HepG2 (cell line): ENCODE measurements around the gene GCSAM. TPM values are rescaled to one million over a fixed set of nuclear protein-coding genes. Genes with fewer than 3 reads are reported as not detected.

Experiments used
- ATAC-seq: fragments of 200-7000 bp; cut with Tn5 transposase; 3 replicates; pipeline ENCODE4 v1.9.1; 2020; ENCODE audit warnings: mild to moderate bottlenecking, moderate library complexity
- BruUV-seq: library from RNA; stranded (reverse); fragments of 400-500 nt; replicated peaks from 2 replicates; lab custom pipeline; 2021; lab: Mats Ljungman, UMichigan
- CTCF ChIA-PET: fragments of 300-600 bp; formaldehyde crosslinking; extraction: SDS; loops from one replicate; lab custom pipeline; 2021; ENCODE audit warnings: low total read pairs, inconsistent platforms, low intra/inter-chr PET ratio; lab: Yijun Ruan, JAX
- POLR2A ChIA-PET: fragments of 350-600 bp; sonication (Branson Sonifier 250); formaldehyde crosslinking; loops from one replicate; lab custom pipeline; 2020; ENCODE audit warnings: antibody characterized with exemption, inconsistent platforms; lab: Yijun Ruan, JAX
- DNase-seq: peaks from one replicate; pipeline ENCODE4 v3.0.0-alpha.2; 2015; ENCODE audit warnings: low spot score
- FAIRE-seq: peaks from 3 replicates; lab custom pipeline; 2011; peaks lifted over from hg19 to GRCh38; lab: Jason Lieb, UNC
- H2AFZ ChIP-seq: one replicate; pipeline ENCODE4 v1.6.1; 2011; ENCODE audit warnings: low read length, inconsistent platforms
- H3K27ac ChIP-seq: fragments of 300-600 bp; 3 replicates; pipeline ENCODE4 v1.8.0; 2011; ENCODE audit warnings: mixed run types, mild to moderate bottlenecking, mixed read lengths, low read length, inconsistent platforms; ENCODE audit not compliant: insufficient read depth; ENCODE audit errors: extremely low read length
- H3K27me3 ChIP-seq, 2 experiments: fragments of 200-600 bp in 1 of 2; 2 replicates in 1 of 2; 3 replicates in 1 of 2; pipeline versions ENCODE4 v1.6.0 to v1.8.0; 2011; ENCODE audit warnings: low read length in 2 of 2, mild to moderate bottlenecking in 2 of 2, moderate library complexity in 2 of 2, inconsistent platforms in 1 of 2; ENCODE audit not compliant: insufficient read depth in 2 of 2, control insufficient read depth in 1 of 2
- H3K36me3 ChIP-seq, 2 experiments: fragments of 200-600 bp in 1 of 2; replicated peaks in 1 of 2; 2 replicates in 1 of 2; 3 replicates in 1 of 2; pipeline versions ENCODE4 v1.5.1 to v1.8.0; 2011; ENCODE audit warnings: low read length in 2 of 2, inconsistent platforms in 1 of 2; ENCODE audit not compliant: insufficient read depth in 2 of 2, control insufficient read depth in 1 of 2
- H3K4me1 ChIP-seq: 2 replicates; pipeline ENCODE4 v1.5.1; 2012; ENCODE audit warnings: low read length, inconsistent platforms; ENCODE audit not compliant: insufficient read depth
- H3K4me2 ChIP-seq: 2 replicates; pipeline ENCODE4 v1.6.0; 2011; ENCODE audit warnings: low read depth, low read length, inconsistent platforms
- H3K4me3 ChIP-seq, 3 experiments: fragments of 200-600 bp in 1 of 3; sonication (generic), shearing (Covaris generic) in 1 of 3; replicated peaks in 1 of 3; 2 replicates each; pipeline ENCODE4 v1.5.1; 2011 to 2016; ENCODE audit warnings: low read length in 3 of 3, inconsistent platforms in 2 of 3, low read depth in 2 of 3, mild to moderate bottlenecking in 2 of 3, control low read depth in 1 of 3, mixed read lengths in 1 of 3; ENCODE audit not compliant: insufficient read depth in 1 of 3
- H3K79me2 ChIP-seq: one replicate; pipeline ENCODE4 v1.6.1; 2011; ENCODE audit warnings: low read length, inconsistent platforms; ENCODE audit not compliant: insufficient read depth
- H3K9ac ChIP-seq: 2 replicates; pipeline ENCODE4 v1.6.0; 2011; ENCODE audit warnings: mild to moderate bottlenecking, low read depth, low read length, inconsistent platforms; ENCODE audit not compliant: insufficient read depth
- H3K9me3 ChIP-seq: 2 replicates; pipeline ENCODE4 v1.5.1; 2012; ENCODE audit warnings: mild to moderate bottlenecking, low read length
- H4K20me1 ChIP-seq: 2 replicates; pipeline ENCODE4 v1.6.0; 2011; ENCODE audit warnings: inconsistent platforms, mild to moderate bottlenecking, low read length, moderate library complexity; ENCODE audit not compliant: insufficient read depth
- CHD2 ChIP-seq: IDR thresholded peaks from 2 replicates; pipeline ENCODE4 v1.6.1; 2011; ENCODE audit warnings: low read depth, low read length, improper control_type of control experiment
- MED1 ChIP-seq: sonication (generic); formaldehyde crosslinking; IDR thresholded peaks from 2 replicates; pipeline ENCODE4 v1.4.0; 2020; ENCODE audit warnings: missing genetic modification reagents
- MZF1 ChIP-seq: sonication (generic); formaldehyde crosslinking; IDR thresholded peaks from 2 replicates; pipeline ENCODE4 v1.8.1; 2023; ENCODE audit warnings: mild to moderate bottlenecking, missing genetic modification reagents, borderline replicate concordance
- NKX3-1 ChIP-seq: sonication (generic); formaldehyde crosslinking; IDR thresholded peaks from 2 replicates; pipeline ENCODE4 v1.5.0; 2020; ENCODE audit warnings: missing genetic modification reagents
- RBAK ChIP-seq: sonication (generic); formaldehyde crosslinking; IDR thresholded peaks from 2 replicates; pipeline ENCODE4 v1.5.1; 2020; ENCODE audit warnings: mild to moderate bottlenecking, missing genetic modification reagents
- ZBTB33 ChIP-seq: sonication (generic); formaldehyde crosslinking; IDR thresholded peaks from 2 replicates; pipeline ENCODE4 v1.4.0; 2020; ENCODE audit warnings: missing genetic modification reagents
- ZNF503 ChIP-seq: sonication (generic); formaldehyde crosslinking; IDR thresholded peaks from 2 replicates; pipeline ENCODE4 v1.4.0; 2020; ENCODE audit warnings: missing genetic modification reagents
- ZNF543 ChIP-seq: sonication (generic); formaldehyde crosslinking; IDR thresholded peaks from 2 replicates; pipeline ENCODE4 v1.4.0; 2020; ENCODE audit warnings: mild to moderate bottlenecking, missing genetic modification reagents
- ZNF850 ChIP-seq: sonication (generic); formaldehyde crosslinking; conservative IDR thresholded peaks from 2 replicates; pipeline ENCODE4 v1.9.0; 2021; ENCODE audit warnings: mild to moderate bottlenecking, missing genetic modification reagents
- ZSCAN25 ChIP-seq: sonication (generic); formaldehyde crosslinking; IDR thresholded peaks from 2 replicates; pipeline ENCODE4 v1.8.0; 2022; ENCODE audit warnings: mild to moderate bottlenecking, missing genetic modification reagents
- ZSCAN30 ChIP-seq: sonication (generic); formaldehyde crosslinking; IDR thresholded peaks from 2 replicates; pipeline ENCODE4 v1.5.0; 2020; ENCODE audit warnings: mild to moderate bottlenecking, missing genetic modification reagents
- WGBS: methylation state at CpG from one replicate; pipeline ENCODE4 v1.1.6; 2017; ENCODE audit warnings: low lambda C conversion rate; 5-methylcytosine and 5-hydroxymethylcytosine counted together
- in situ Hi-C: cut with HindIII; loops from 2 replicates; pipeline ENCODE4 v1.10.0; 2017; ENCODE audit warnings: low pct_unique_long_range_greater_than_20kb; ENCODE audit not compliant: extremely low pct_ligation_motif_present
- intact Hi-C: fragments of 100-400 bp; cut with micrococcal nuclease; formaldehyde crosslinking; loops from one replicate; pipeline ENCODE4 v1.10.0; 2022; ENCODE audit not compliant: unreplicated experiment
- polyA plus RNA-seq, 8 experiments: library from polyadenylated mRNA; depleted of rRNA in 3 of 8; stranded (reverse) in 7 of 8; unstranded in 1 of 8; fragments of >200 nt; fragmentation: Illumina TruSeq in 4 of 8; extraction: Trizol in 4 of 8; gene quantifications; 2 replicates each; pipeline versions ENCODE4 v1.2.1 to v1.2.3, GENCODE V29; 2011 to 2016; ENCODE audit warnings: low read depth in 4 of 8, missing spikeins in 1 of 8, mixed read lengths in 1 of 8; ENCODE audit not compliant: insufficient read depth in 1 of 8
- total RNA-seq, 5 experiments: library from RNA; depleted of rRNA; stranded (reverse); fragments of >200 nt; fragmentation: Illumina TruSeq; extraction: Trizol; gene quantifications; 2 replicates each; pipeline ENCODE4 v1.2.3, GENCODE V29; 2016; ENCODE audit warnings: low read depth in 1 of 5
- TF ChIP-seq, protein P1 (sequence below): sonication (generic); formaldehyde crosslinking; IDR thresholded peaks from 2 replicates; pipeline ENCODE4 v1.8.0; 2022; ENCODE audit warnings: mild to moderate bottlenecking, missing genetic modification reagents, moderate library complexity

The GCSAM gene
- total and polyA plus RNA-seq, 2 of the 13 experiments (the other 11 are each of a cell fraction or from before 2014, with no cell fraction given): not detected

DNA sequence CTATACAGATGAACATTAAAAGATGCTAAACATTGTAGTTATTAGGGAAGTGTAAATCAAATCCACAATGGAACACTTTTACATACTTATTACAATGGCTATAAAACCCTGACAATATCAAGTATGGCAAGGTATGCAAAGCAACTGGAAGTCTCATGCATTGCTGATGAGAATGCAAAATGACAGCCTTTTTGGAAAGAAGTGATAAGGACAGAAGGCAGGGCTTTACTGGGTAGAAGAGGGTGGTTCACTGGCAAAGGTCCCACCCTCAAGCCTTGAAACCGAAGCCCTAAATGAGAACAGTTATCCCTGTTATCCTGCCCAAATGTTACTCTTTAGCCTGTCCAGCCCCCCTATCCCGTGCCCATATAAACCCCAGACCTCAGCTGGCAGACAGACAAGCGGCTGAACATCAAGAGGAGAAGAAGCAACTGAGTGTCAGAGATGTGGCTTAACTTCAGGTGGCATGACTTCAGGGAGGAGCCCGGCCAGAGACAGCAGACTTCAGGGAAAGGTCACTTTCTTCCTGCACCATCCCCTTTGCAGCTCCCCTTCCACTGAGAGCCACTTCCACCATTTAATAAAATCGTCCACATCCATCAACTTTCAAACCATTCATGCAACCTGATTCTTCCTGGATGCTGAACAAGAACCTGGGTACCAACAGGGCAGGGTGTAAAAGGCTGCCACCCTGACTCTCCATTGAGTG lies 732 bp upstream of the GCSAM start:
- intact Hi-C loops: loop anchor here (10.0 kb wide), 1 partner anchor 161 kb away; the partner anchor contains the start of gene SLC9C1
- H4K20me1 ChIP-seq: no peaks in the 10 kb centered on the region
- no peaks in the 10 kb centered on the region for H3K9me3 ChIP-seq
- H3K36me3 ChIP-seq: no peaks in the 10 kb centered on the region
- H2AFZ ChIP-seq: no peak overlapping the region
- no peaks in the 10 kb centered on the region for H3K4me1 ChIP-seq
- no peak overlapping the region for H3K4me3 ChIP-seq
- ChIA-PET CTCF (no interaction called here), POLR2A (no interaction called here)
- WGBS: 0% methylated on average over 5 of the region's 5 CpGs
- in situ Hi-C loops: loop anchor here (10.0 kb wide), 1 partner anchor 381 kb away; no protein-coding TSS in a partner anchor
- TF ChIP-seq MED1 (CRISPR knock-in tag) (no peak), ZNF850 (CRISPR knock-in tag) (no peak), NKX3-1 (CRISPR knock-in tag) (no peak), ZSCAN25 (no peak)
- TF ChIP-seq, protein P1, sequence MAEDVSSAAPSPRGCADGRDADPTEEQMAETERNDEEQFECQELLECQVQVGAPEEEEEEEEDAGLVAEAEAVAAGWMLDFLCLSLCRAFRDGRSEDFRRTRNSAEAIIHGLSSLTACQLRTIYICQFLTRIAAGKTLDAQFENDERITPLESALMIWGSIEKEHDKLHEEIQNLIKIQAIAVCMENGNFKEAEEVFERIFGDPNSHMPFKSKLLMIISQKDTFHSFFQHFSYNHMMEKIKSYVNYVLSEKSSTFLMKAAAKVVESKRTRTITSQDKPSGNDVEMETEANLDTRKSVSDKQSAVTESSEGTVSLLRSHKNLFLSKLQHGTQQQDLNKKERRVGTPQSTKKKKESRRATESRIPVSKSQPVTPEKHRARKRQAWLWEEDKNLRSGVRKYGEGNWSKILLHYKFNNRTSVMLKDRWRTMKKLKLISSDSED (CRISPR knock-in tag): no peak
- no peak overlapping the region for H3K27ac ChIP-seq
- H3K27me3 ChIP-seq: no peaks in the 10 kb centered on the region; a peak in 1 of 5 replicates
- DNase-seq (no peak), ATAC-seq (no peak), FAIRE-seq (no peak)
- H3K4me2 ChIP-seq: no peak overlapping the region
- BruUV-seq: no TSS peak
- no peaks in the 10 kb centered on the region for H3K79me2 ChIP-seq
- no peak overlapping the region for H3K9ac ChIP-seq

DNA sequence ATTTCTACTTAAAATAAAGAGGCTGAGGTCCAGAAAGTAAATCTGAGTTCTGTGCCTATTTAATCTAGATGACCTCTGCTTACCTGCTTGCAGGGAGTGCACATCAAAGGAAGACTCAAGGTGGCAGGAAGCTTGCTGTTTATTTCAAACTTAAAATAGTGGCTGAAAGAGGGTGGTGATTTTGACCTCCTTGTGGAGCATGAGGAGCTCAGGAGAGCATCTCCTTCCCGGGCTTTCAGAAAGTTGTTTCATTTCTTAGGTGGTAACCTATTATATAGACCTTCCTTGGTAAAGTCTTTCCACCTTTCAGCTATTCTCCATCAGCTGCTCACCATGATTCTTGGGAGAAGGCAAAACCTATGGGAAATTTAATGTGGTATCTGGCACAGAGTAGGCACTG lies 494 bp downstream of the GCSAM start:
- ATAC-seq: no peak
- intact Hi-C loops: loop anchor here (10.0 kb wide), 1 partner anchor 162 kb away; the partner anchor contains the start of gene SLC9C1
- H3K4me2 ChIP-seq: no peak overlapping the region
- POLR2A ChIA-PET: no interaction called here
- no peak for TF ChIP-seq ZSCAN30 (CRISPR knock-in tag)
- no peak for TF ChIP-seq ZBTB33
- no peak for TF ChIP-seq ZNF503 (CRISPR knock-in tag)
- no peak for TF ChIP-seq ZNF543
- TF ChIP-seq RBAK (CRISPR knock-in tag): no peak
- TF ChIP-seq MZF1: no peak
- TF ChIP-seq CHD2: no peak
- TF ChIP-seq, all 625 proteins: peak for 0
- no peak overlapping the region for H2AFZ ChIP-seq
- no peak overlapping the region for H3K4me3 ChIP-seq
- 0% methylated on average over 1 of the region's 1 CpG for WGBS
- H3K9me3 ChIP-seq: no peaks in the 10 kb centered on the region
- H3K27ac ChIP-seq: no peak overlapping the region
- CTCF ChIA-PET: no interaction called here
- in situ Hi-C loops: loop anchor here (10.0 kb wide), 1 partner anchor 382 kb away; no protein-coding TSS in a partner anchor
- H3K27me3 ChIP-seq: no peaks in the 10 kb centered on the region; a peak in 1 of 5 replicates
- no peaks in the 10 kb centered on the region for H3K4me1 ChIP-seq
- H3K36me3 ChIP-seq: no peaks in the 10 kb centered on the region
- H4K20me1 ChIP-seq: no peaks in the 10 kb centered on the region
- no peaks in the 10 kb centered on the region for H3K79me2 ChIP-seq
- no peak overlapping the region for H3K9ac ChIP-seq
- DNase-seq (no peak), FAIRE-seq (no peak)
- BruUV-seq: no TSS peak
